H1 (cell line): Measurements from ENCODE around the gene KCNMA1. TPM values are rescaled to one million over a fixed set of nuclear protein-coding genes. Genes with fewer than 3 reads are reported as not detected.

Experiments used
- CTCF ChIA-PET: fragments of 300-600 bp; sonication (Branson Sonifier 250); formaldehyde crosslinking; loops from one replicate; lab custom pipeline; 2021; ENCODE audit not compliant: partially characterized antibody; lab: Charles Lee
- POLR2A ChIA-PET: fragments of 300-600 bp; sonication (Branson Sonifier 250); formaldehyde crosslinking; loops from one replicate; lab custom pipeline; 2021; ENCODE audit warnings: inconsistent platforms; ENCODE audit not compliant: partially characterized antibody; lab: Charles Lee
- DNase-seq, 2 experiments: peaks; one replicate each; pipeline versions ENCODE4 v3.0.0 to v3.0.0-alpha.2; 2010 to 2022; ENCODE audit warnings: low spot score in 2 of 2, low read depth in 1 of 2, mixed read lengths in 1 of 2
- FAIRE-seq: peaks from 2 replicates; lab custom pipeline; 2011; peaks lifted over from hg19 to GRCh38; lab: Jason Lieb, UNC
- H2AFZ ChIP-seq: 2 replicates; pipeline ENCODE4 v1.8.1; 2012; ENCODE audit warnings: low read length, inconsistent platforms
- H2AK5ac ChIP-seq: 2 replicates; pipeline ENCODE4 v1.6.1; 2013; ENCODE audit warnings: low read depth, low read length
- H2BK120ac ChIP-seq: replicated peaks from 2 replicates; pipeline ENCODE3; 2013; ENCODE audit warnings: low read depth, low read length, inconsistent platforms
- H2BK12ac ChIP-seq: 2 replicates; pipeline ENCODE4 v1.6.1; 2013; ENCODE audit warnings: low read depth, low read length
- H2BK15ac ChIP-seq: 2 replicates; pipeline ENCODE4 v1.6.1; 2013; ENCODE audit warnings: low read length
- H2BK20ac ChIP-seq: 2 replicates; pipeline ENCODE4 v1.6.1; 2013; ENCODE audit warnings: low read length
- H2BK5ac ChIP-seq: 2 replicates; pipeline ENCODE4 v1.6.1; 2013; ENCODE audit warnings: low read depth, low read length
- H3K14ac ChIP-seq: 2 replicates; pipeline ENCODE4 v1.6.1; 2013; ENCODE audit warnings: inconsistent platforms; ENCODE audit not compliant: insufficient read length
- H3K18ac ChIP-seq: 2 replicates; pipeline ENCODE4 v1.6.1; 2013; ENCODE audit warnings: low read length; ENCODE audit errors: extremely low read depth
- H3K23ac ChIP-seq: 2 replicates; pipeline ENCODE4 v1.6.1; 2013; ENCODE audit warnings: inconsistent platforms; ENCODE audit not compliant: insufficient read length
- H3K23me2 ChIP-seq: 2 replicates; pipeline ENCODE4 v1.6.1; 2013; ENCODE audit warnings: low read depth, low read length
- H3K27ac ChIP-seq: 2 replicates; pipeline ENCODE4 v1.6.1; 2011; ENCODE audit warnings: low read depth, low read length, inconsistent platforms
- H3K27me3 ChIP-seq, 4 experiments: replicated peaks in 1 of 4; 1 replicate in 1 of 4; 2 replicates in 3 of 4; pipeline versions ENCODE4 v1.6.1 to v1.8.1; 2011 to 2013; ENCODE audit warnings: low read length in 3 of 4, mild to moderate bottlenecking in 3 of 4, inconsistent platforms in 2 of 4, mixed read lengths in 2 of 4, moderate library complexity in 1 of 4; ENCODE audit not compliant: control insufficient read depth in 3 of 4, insufficient read depth in 3 of 4; ENCODE audit errors: extremely low read depth in 1 of 4
- H3K36me3 ChIP-seq, 4 experiments: 2 replicates each; pipeline versions ENCODE4 v1.6.1 to v1.8.1; 2011 to 2013; ENCODE audit warnings: mild to moderate bottlenecking in 4 of 4, low read length in 3 of 4, moderate library complexity in 2 of 4, control low read depth in 1 of 4, inconsistent platforms in 1 of 4; ENCODE audit not compliant: insufficient read depth in 4 of 4, control insufficient read depth in 2 of 4
- H3K4ac ChIP-seq: replicated peaks from 2 replicates; pipeline ENCODE3; 2013; ENCODE audit warnings: low read length, low read depth, mixed read lengths, inconsistent platforms; ENCODE audit not compliant: insufficient read length
- H3K4me1 ChIP-seq, 4 experiments: replicated peaks in 1 of 4; 1 replicate in 1 of 4; 2 replicates in 3 of 4; pipeline versions ENCODE4 v1.6.1 to v1.8.1; 2011 to 2013; ENCODE audit warnings: low read length in 3 of 4, inconsistent platforms in 2 of 4, mixed read lengths in 1 of 4; ENCODE audit not compliant: insufficient read depth in 4 of 4, control insufficient read depth in 3 of 4
- H3K4me2 ChIP-seq, 2 experiments: 2 replicates each; pipeline versions ENCODE4 v1.6.1 to v1.8.1; 2011 to 2013; ENCODE audit warnings: low read depth in 2 of 2, low read length in 2 of 2, control low read depth in 1 of 2, inconsistent platforms in 1 of 2, mild to moderate bottlenecking in 1 of 2; ENCODE audit not compliant: insufficient read depth in 1 of 2
- H3K4me3 ChIP-seq, 4 experiments: fragments of 200-600, 300-600 bp in 1 of 4; sonication (generic), shearing (Covaris generic), sonication (Bioruptor Twin) in 1 of 4; 2 replicates each; pipeline versions ENCODE4 v1.5.1 to v1.8.1; 2011 to 2016; ENCODE audit warnings: low read length in 4 of 4, low read depth in 3 of 4, control low read depth in 2 of 4, inconsistent platforms in 2 of 4, mild to moderate bottlenecking in 2 of 4, mixed read lengths in 1 of 4, moderate library complexity in 1 of 4; ENCODE audit not compliant: insufficient read depth in 2 of 4; ENCODE audit errors: extremely low read depth in 1 of 4
- H3K56ac ChIP-seq: replicated peaks from 2 replicates; pipeline ENCODE3; 2013; ENCODE audit warnings: low read depth, mild to moderate bottlenecking, mixed read lengths, low read length, inconsistent platforms; ENCODE audit not compliant: insufficient read length
- H3K79me1 ChIP-seq: 2 replicates; pipeline ENCODE4 v1.6.1; 2013; ENCODE audit warnings: low read depth, low read length, control low read depth
- H3K79me2 ChIP-seq, 2 experiments: 2 replicates each; pipeline versions ENCODE4 v1.6.1 to v1.8.1; 2012 to 2013; ENCODE audit warnings: low read length in 2 of 2, mild to moderate bottlenecking in 2 of 2, inconsistent platforms in 1 of 2; ENCODE audit not compliant: insufficient read depth in 2 of 2, control insufficient read depth in 1 of 2
- H3K9ac ChIP-seq, 4 experiments: replicated peaks in 1 of 4; 1 replicate in 1 of 4; 2 replicates in 3 of 4; pipeline versions ENCODE4 v1.6.1 to v1.8.1; 2011 to 2013; ENCODE audit warnings: low read depth in 3 of 4, low read length in 3 of 4, control low read depth in 2 of 4, mild to moderate bottlenecking in 2 of 4, moderate library complexity in 2 of 4, inconsistent platforms in 1 of 4; ENCODE audit errors: extremely low read depth in 1 of 4
- H3K9me3 ChIP-seq, 2 experiments: 2 replicates each; pipeline versions ENCODE4 v1.6.1 to v1.8.1; 2012 to 2013; ENCODE audit warnings: mild to moderate bottlenecking in 2 of 2, moderate library complexity in 2 of 2, control low read depth in 1 of 2, inconsistent platforms in 1 of 2, low read depth in 1 of 2, low read length in 1 of 2, mixed read lengths in 1 of 2; ENCODE audit not compliant: insufficient read depth in 2 of 2
- H4K20me1 ChIP-seq, 2 experiments: replicated peaks in 1 of 2; 2 replicates each; pipeline versions ENCODE3 to v1.8.1; 2011 to 2013; ENCODE audit warnings: inconsistent platforms in 2 of 2, low read length in 2 of 2, mild to moderate bottlenecking in 1 of 2; ENCODE audit not compliant: insufficient read depth in 2 of 2, control insufficient read depth in 1 of 2
- H4K5ac ChIP-seq: 2 replicates; pipeline ENCODE4 v1.6.1; 2013; ENCODE audit warnings: low read length, low read depth, mixed read lengths, inconsistent platforms; ENCODE audit not compliant: insufficient read length
- H4K8ac ChIP-seq: 2 replicates; pipeline ENCODE4 v1.8.0; 2013; ENCODE audit warnings: mild to moderate bottlenecking, moderate library complexity, low read length, inconsistent platforms; ENCODE audit not compliant: insufficient read depth; ENCODE audit errors: extremely low read depth
- H4K91ac ChIP-seq: replicated peaks from 2 replicates; pipeline ENCODE3; 2013; ENCODE audit warnings: low read length, mixed read lengths, inconsistent platforms; ENCODE audit not compliant: insufficient read length
- BRCA1 ChIP-seq: IDR thresholded peaks from 2 replicates; pipeline ENCODE4 v1.6.1; 2012; ENCODE audit warnings: low read depth, low read length, improper control_type of control experiment
- CTCF ChIP-seq, 3 experiments: IDR thresholded peaks; 1 replicate in 2 of 3; 2 replicates in 1 of 3; pipeline versions ENCODE4 v1.5.1 to v1.6.1; 2011; ENCODE audit warnings: low read length in 3 of 3, mild to moderate bottlenecking in 3 of 3, inconsistent platforms in 2 of 3, low read depth in 1 of 3, moderate library complexity in 1 of 3; ENCODE audit not compliant: insufficient read depth in 1 of 3; ENCODE audit errors: control extremely low read depth in 1 of 3
- HDAC6 ChIP-seq: IDR thresholded peaks from one replicate; pipeline ENCODE4 v1.7.1; 2012; ENCODE audit warnings: low read depth, mild to moderate bottlenecking, inconsistent platforms, low read length, moderate library complexity
- POLR2A ChIP-seq, 2 experiments: IDR thresholded peaks; 1 replicate in 1 of 2; 2 replicates in 1 of 2; pipeline ENCODE4 v1.6.1; 2011; ENCODE audit warnings: low read depth in 2 of 2, low read length in 2 of 2, mild to moderate bottlenecking in 2 of 2; ENCODE audit errors: control extremely low read depth in 1 of 2
- RFX5 ChIP-seq: IDR thresholded peaks from 2 replicates; pipeline ENCODE4 v1.6.1; 2011; ENCODE audit warnings: low read depth, low read length, improper control_type of control experiment, borderline replicate concordance
- RNF2 ChIP-seq: fragments of 200-900, 300-1000 bp; sonication (generic); IDR thresholded peaks from 2 replicates; pipeline ENCODE4 v1.7.1; 2016; ENCODE audit warnings: borderline replicate concordance, low read depth, mild to moderate bottlenecking, antibody characterized with exemption, low read length; ENCODE audit not compliant: poor library complexity, severe bottlenecking; ENCODE audit errors: missing control alignments
- SIN3A ChIP-seq, 2 experiments: IDR thresholded peaks in 1 of 2; conservative IDR thresholded peaks in 1 of 2; 2 replicates each; pipeline ENCODE4 v1.6.1; 2011 to 2012; ENCODE audit warnings: low read length in 2 of 2, improper control_type of control experiment in 1 of 2, low read depth in 1 of 2, mild to moderate bottlenecking in 1 of 2
- SP2 ChIP-seq: IDR thresholded peaks from 2 replicates; pipeline ENCODE4 v1.6.1; 2012; ENCODE audit warnings: mild to moderate bottlenecking, low read length, inconsistent platforms
- SUZ12 ChIP-seq: fragments of 200-600 bp; sonication (generic); IDR thresholded peaks from 2 replicates; pipeline ENCODE4 v1.6.1; 2012; ENCODE audit warnings: mild to moderate bottlenecking, inconsistent platforms, low read length, moderate library complexity, mixed read lengths
- WGBS, 2 experiments: shearing (Covaris generic) in 1 of 2; methylation state at CpG; one replicate each; pipeline versions ENCODE4 v1.1.6 to v1.1.7; 2013 to 2015; ENCODE audit warnings: low lambda C conversion rate in 2 of 2, mixed read lengths in 2 of 2, inconsistent platforms in 1 of 2, low coverage in 1 of 2, missing lambda C conversion rate in 1 of 2; ENCODE audit not compliant: insufficient replicate concordance in 2 of 2, insufficient coverage in 1 of 2, insufficient read length in 1 of 2; ENCODE audit errors: extremely low coverage in 1 of 2, missing lambda C conversion rate in 1 of 2; 5-methylcytosine and 5-hydroxymethylcytosine counted together
- polyA plus RNA-seq, 7 experiments: library from polyadenylated mRNA; depleted of rRNA in 3 of 7; stranded (reverse) in 5 of 7; unstranded in 2 of 7; fragments of >200 nt in 5 of 7; fragments of 200-250 nt in 2 of 7; gene quantifications; 1 replicate in 5 of 7; 2 replicates in 1 of 7; 4 replicates in 1 of 7; pipeline versions ENCODE4 v1.2.1 to v1.2.3, GENCODE V29; 2011 to 2013; ENCODE audit warnings: missing spikeins in 2 of 7, mixed read lengths in 2 of 7
- total RNA-seq: library from RNA; stranded (reverse); fragmentation: NEBNext Ultra II Directional; extraction: Animal tissue kit (Norgen Biotek cat#: 25700); gene quantifications from 2 replicates; pipeline ENCODE4 v1.2.1, GENCODE V29; 2021

KCNMA1 gene
- total and polyA plus RNA-seq, 2 of the 8 experiments (the other 6 are each of a cell fraction or from before 2014, with no cell fraction given) = 10.2 to 11.1 TPM

GRCh38 chr10:76982671-76983070, 654.9 kb downstream of the KCNMA1 start:
- Histone ChIP-seq H3K4me3 (no peak overlapping the region), H4K5ac (no peak overlapping the region), H3K9ac (no peak overlapping the region), H3K4ac (no peak overlapping the region), H2BK5ac (no peak overlapping the region), H2AK5ac (no peak overlapping the region), H3K79me1 (no peaks in the 10 kb centered on the region), H3K79me2 (no peaks in the 10 kb centered on the region), H2BK15ac (no peak overlapping the region), H3K36me3 (no peaks in the 10 kb centered on the region), H4K91ac (no peak overlapping the region), H2BK12ac (no peak overlapping the region), H3K56ac (no peak overlapping the region), H3K18ac (no peak overlapping the region), H4K20me1 (no peaks in the 10 kb centered on the region), H3K23me2 (no peaks in the 10 kb centered on the region), H2BK120ac (no peak overlapping the region), H3K9me3 (no peaks in the 10 kb centered on the region), H2AFZ (no peak overlapping the region), H4K8ac (no peak overlapping the region), H3K14ac (no peak overlapping the region), H3K27ac (no peak overlapping the region), H2BK20ac (no peak overlapping the region), H3K27me3 (no peaks in the 10 kb centered on the region), H3K4me2 (no peak overlapping the region), H3K4me1 (no peaks in the 10 kb centered on the region), H3K23ac (no peak overlapping the region)
- TF ChIP-seq SP2 = no peak
- TF ChIP-seq POLR2A (IDR thresholded peaks at IDR 0.05; ENCODE audit: control extremely low read depth in 1 of 2, low read depth in 2 of 2, low read length in 2 of 2) = no peak
- TF ChIP-seq HDAC6 = no peak
- TF ChIP-seq SUZ12 = no peak
- TF ChIP-seq RFX5 = no peak
- TF ChIP-seq RNF2 = no peak
- no peak for TF ChIP-seq CTCF (IDR thresholded peaks at IDR 0.05; ENCODE audit: control extremely low read depth in 1 of 3, insufficient read depth in 1 of 3, low read depth in 1 of 3, low read length in 3 of 3)
- TF ChIP-seq BRCA1 = no peak
- TF ChIP-seq SIN3A (conservative IDR thresholded peaks at IDR 0.05 in 1 of 2, IDR thresholded peaks at IDR 0.05 in 1 of 2; ENCODE audit: low read depth in 1 of 2, low read length in 2 of 2) = no peak
- WGBS, 2 experiments = 92% methylated on average over 2 of the region's 2 CpGs; no CpG with 5 or more reads in 1 of the 2 experiments
- CTCF ChIA-PET = interaction anchor here (0.9 to 1.6 kb wide), 2 partner anchors 11 to 14 kb away, joined by 3 read pairs; no protein-coding TSS in a partner anchor
- DNase-seq (no peak), FAIRE-seq (no peak)
- POLR2A ChIA-PET = no interaction called here
